HG03558 (cell line): ENCODE measurements around the gene ALPK1.
"Not testable (repeated sequence)": the region's sequence is repeated elsewhere in the genome, so short reads cannot be mapped to it uniquely, and the experiment has no call there.

Experiments used
- ATAC-seq: cut with Tn5 transposase; IDR thresholded peaks from one replicate; pipeline ENCODE4 v1.9.1; 2021; ENCODE audit warnings: moderate number of reproducible peaks; ENCODE audit not compliant: unreplicated experiment; ENCODE audit errors: extremely low read depth

Gene ALPK1

GRCh38 chr4:112423591-112423990, 126.4 kb downstream of the ALPK1 start:
- no peak for ATAC-seq

GRCh38 chr4:112425823-112426222, 128.7 kb downstream of the ALPK1 start:
- ATAC-seq, result no peak

GRCh38 chr4:112426416-112426815, 129.2 kb downstream of the ALPK1 start:
- no peak for ATAC-seq

- no peak for ATAC-seq
These were observed 134.0 kb downstream of the ALPK1 start for GRCh38 chr4:112431158-112431557.

GRCh38 chr4:112436987-112437386, 139.8 kb downstream of the ALPK1 start:
- no peak for ATAC-seq

GRCh38 chr4:112442226-112442625, 145.1 kb downstream of the ALPK1 start:
- not testable (repeated sequence) for ATAC-seq

- no peak for ATAC-seq
These were observed 151.3 kb downstream of the ALPK1 start for GRCh38 chr4:112448306-112449132.

GRCh38 chr4:112449708-112450107, 152.5 kb downstream of the ALPK1 start:
- ATAC-seq, result no peak

GRCh38 chr4:112451104-112451503, 153.9 kb downstream of the ALPK1 start:
- no peak for ATAC-seq

- ATAC-seq, result no peak
These were observed 154.7 kb downstream of the ALPK1 start for GRCh38 chr4:112451831-112452230.

GRCh38 chr4:112453321-112453720, 156.2 kb downstream of the ALPK1 start:
- no peak for ATAC-seq

GRCh38 chr4:112472318-112472717, 175.1 kb downstream of the ALPK1 start:
- ATAC-seq, result no peak

- no peak for ATAC-seq
These were observed 176.8 kb downstream of the ALPK1 start for GRCh38 chr4:112473985-112474384.

- ATAC-seq, result no peak
These were observed 188.8 kb downstream of the ALPK1 start for GRCh38 chr4:112485930-112486329.

GRCh38 chr4:112490808-112491207, 193.6 kb downstream of the ALPK1 start:
- not testable (repeated sequence) for ATAC-seq
